Measurements from ENCODE around the gene RUFY4.

Gene RUFY4, protein sequence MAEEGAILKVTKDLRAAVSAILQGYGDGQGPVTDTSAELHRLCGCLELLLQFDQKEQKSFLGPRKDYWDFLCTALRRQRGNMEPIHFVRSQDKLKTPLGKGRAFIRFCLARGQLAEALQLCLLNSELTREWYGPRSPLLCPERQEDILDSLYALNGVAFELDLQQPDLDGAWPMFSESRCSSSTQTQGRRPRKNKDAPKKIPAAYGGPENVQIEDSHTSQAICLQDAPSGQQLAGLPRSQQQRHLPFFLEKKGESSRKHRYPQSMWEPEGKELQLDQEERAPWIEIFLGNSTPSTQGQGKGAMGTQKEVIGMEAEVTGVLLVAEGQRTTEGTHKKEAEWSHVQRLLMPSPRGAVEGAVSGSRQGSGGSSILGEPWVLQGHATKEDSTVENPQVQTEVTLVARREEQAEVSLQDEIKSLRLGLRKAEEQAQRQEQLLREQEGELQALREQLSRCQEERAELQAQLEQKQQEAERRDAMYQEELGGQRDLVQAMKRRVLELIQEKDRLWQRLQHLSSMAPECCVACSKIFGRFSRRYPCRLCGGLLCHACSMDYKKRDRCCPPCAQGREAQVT
- total RNA-seq: 0.08 to 2.3 (median 0.21) reads per million in 17 experiments

DNA sequence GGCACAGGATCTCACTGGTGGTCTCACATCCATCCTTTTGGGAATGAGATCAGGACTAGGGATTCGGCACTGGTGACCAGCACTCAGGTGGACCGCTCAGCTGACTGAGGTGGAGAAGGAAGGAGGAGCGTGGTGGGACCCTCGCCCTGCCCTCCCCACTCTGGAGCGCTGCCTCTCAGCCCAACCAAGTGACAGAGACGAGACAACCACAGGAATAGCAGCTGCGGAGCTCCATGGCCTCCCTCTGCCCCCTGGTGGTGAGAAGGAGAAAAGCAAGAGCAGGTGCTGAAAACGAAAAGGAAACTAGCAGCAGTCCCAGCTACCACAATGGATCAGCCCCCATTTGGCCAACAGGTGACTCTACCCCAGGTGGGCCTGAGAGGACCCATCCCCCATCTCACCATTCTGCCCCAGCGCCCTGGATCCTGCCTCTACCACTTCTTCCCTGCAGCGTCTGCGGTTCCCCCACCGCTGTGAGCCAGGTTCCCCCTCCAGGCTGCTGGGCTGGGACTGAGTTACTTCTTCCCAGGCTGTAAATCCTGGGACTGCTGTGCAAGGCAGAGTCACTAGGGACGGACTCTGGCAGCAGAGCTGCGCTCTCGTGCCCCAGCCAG, at the start of gene RUFY4:
Gene RUFY4, plus strand, starts transcription at position 533 of the 614 bp plus-strand sequence. CDS start 1,353 bp downstream, outside the sequence.
- DNase-seq: peak; percentile 74 to 88 (median 85)

DNA sequence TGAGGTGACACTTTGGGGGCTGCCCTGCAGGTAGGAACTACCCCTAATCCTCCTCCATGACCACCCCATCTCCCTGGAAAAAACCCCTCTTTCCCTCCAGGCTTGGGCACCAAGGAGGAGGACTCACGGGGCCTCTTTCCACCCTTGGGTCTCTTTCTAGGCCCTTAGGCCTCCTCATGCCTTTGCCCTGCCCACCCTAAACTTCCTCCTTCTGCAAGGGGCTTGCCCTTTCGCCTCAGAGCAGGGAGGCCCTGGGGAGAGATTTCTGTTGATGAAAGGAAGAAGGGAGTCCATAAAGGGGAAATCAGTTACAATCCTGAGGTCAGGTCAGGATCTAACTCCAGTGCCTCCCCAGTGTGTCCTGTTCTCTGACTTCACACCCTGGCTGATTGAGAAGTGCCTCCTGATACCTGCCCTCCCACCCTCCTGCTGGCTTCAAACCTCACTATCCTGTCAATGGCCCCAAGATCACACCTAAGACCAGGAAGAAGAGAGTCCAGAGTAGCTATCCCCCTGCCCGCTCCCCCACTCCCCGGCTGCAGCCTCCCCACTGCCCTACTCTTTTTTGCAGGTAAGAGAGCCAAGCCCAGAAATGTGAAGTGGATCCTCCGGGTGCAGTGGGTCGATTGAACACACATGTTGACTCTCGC, 49.5 kb upstream of the RUFY4 start:
- peak; percentile 59 to 76 (median 72) for DNase-seq

DNA sequence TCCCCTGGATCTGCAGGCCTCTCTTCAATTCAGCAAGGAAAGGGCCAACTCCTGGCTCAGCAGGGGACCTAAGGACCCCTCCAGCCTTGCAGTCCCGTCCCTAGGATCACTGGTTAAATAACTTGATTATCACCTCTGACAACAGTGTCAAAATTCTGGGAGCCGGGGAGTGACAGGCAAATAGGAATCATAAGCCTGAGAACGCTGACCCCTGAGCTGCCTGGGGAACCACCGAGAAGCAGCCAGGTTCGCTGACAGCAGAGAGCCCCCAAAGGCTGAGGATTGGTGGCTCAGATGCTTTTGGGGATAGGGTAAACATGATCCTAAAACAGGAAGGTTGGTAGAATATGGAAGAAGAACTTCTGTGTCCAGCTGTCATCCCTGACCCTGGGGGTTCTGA, 48.8 kb upstream of the RUFY4 start:
- no peak for DNase-seq

DNA sequence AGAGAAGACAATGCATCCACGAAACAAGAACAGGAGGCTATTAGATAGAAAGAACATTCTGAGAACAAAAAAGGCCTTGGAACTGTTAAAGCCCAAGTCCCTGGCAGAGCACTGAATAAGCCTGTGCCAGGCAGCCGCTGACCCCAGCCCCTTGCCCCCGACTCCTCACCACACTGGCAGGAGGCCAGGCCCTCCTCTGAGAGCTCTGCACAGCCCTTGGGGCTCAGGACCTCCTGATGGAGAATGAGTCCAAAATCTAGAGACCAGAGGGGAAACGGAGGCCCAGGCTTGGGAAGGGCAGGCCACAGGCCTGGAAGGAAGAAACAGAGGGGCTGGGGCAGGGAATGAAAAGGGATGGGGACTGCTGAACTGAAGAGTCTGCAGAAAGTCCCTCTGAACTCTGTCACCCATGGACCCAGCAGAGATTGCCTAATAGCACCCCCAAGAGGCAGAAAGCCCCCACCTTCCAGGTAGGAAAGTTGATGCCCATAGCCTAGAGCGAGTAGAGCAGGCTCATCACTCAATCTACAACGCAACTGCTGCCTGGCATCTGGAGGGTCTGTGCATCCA, 48.0 kb upstream of the RUFY4 start:
- no peak for DNase-seq

DNA sequence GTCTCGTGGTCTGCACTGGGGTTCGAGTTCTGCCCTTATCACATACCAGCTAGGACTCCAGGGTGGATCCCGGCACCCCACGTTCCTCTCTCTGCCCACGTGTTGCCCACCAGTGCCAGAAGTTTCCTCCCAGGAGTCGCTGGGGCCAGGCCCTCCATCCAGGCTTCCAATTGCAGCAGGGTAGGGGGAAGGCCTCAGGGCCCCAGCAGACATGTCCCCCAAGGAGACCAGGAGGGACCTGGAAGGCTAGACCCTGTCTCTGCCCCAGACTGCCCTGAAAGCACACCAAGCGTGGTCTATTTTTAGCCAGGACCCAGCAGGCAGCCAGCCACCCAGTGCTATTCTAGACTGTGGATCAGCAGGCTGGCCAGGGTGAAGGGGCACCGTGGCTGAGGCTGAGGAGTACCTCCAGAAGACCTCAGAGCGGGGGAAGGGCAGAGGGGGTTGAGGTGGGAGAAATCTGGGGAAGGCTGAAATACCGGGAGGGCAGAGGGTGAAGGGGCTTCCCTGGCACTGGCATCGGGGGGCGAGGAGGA, 47.4 kb upstream of the RUFY4 start:
- no peak for DNase-seq

DNA sequence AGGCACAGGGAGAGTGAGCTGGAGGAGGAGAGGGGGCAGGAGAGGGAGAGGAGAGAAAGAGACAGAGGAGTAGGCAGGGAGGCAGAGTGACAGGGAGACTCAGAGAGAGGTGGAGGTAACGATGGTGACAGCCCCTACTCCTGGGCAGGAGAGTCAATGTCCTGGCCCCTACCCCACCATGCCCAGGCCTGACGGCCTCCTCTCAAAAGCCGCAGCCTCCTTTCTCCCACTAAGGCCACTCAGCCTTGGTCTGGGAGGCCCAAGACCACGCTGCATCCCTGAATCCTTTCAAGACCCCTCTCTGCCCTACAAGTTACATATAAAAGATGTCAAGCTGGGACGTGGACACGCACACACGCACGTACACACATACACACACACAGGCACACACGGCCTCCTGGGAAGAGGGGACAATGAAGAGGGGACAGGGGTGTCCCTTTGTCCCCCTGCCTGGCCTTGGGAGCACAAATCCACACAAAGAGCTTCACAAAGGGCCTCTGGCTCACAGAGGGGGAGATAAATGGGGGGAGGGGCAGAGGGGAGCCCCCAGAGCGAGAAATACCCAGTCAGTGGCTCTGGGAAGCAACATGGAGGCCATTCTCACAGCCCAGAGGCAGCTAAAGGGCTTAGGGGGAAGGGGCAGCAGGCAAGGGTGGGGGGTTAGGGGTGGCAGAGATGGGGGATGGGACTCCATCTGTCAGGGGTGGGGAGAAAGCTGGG, 46.8 kb upstream of the RUFY4 start:
- no peak for DNase-seq

DNA sequence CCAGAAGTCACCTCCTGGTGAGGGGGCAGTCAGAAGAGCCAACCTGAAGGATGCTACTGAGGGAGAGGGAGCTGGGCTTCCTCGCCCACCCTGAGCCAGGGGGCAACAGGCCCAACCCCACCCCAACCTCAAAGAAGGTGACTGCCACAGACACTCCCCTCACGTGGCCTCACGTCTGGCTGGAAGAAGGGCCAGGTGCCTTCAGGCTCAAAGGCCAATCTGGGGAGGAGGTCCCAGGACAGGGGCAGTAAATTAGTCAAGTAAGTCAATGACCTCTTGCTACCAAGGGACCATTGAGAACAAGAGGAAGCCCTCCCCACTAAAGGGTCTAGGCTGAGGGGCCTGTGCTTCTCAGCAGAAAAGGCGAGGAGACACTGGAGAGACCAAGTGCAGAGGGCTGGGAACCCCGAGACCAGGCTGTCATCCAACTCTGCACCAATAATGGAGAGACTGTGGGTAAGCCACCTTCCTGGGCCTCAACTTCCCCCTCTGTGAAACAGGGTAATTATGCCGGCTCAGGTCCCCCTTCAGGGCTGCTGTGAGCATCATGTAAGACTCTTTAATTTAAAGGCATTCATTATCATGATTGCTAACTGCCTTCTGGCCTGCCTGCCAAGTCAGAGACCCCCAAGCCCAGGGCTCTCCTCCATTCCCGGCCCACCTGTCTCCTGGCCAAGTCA, 46.1 kb upstream of the RUFY4 start:
- DNase-seq: no peak

DNA sequence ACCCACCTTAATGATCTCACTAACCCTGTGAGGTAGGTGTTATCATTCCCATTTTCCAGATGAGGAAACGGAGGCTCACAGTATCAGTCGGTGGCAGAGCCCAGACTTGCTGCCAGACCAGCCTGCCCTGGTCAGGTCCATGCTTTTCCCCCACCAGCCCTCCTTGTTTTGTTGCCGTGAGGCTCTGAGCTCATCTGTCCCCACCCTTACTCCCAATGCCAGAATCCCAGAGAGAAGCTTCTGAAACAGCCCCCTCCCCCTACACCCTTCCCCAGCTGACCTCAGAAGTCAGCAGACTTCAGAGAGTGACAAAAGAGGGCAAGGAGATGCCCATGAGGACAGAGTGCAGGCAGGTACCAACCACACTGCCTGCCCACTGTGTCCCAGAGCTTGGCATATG, 45.4 kb upstream of the RUFY4 start:
- no peak for DNase-seq

DNA sequence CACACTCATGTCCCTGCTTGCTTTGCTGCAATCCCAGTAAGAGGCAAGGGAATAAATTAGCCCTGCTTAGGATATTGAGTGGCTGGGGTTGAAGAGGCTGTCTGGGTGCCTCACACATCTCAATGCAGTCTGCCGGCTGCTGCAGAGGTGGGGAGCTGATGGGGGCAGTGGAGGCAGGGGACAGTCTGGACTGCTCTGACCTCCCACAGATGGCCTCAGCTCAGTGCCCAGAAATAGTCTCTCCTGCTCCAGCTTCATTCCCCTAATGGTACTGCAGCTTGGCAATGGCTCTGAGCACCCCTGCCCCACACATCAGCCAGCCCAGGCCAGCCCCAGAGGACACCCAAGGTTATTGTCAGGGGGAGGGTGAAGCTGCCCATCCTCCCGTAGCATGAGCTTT, 44.7 kb upstream of the RUFY4 start:
- no peak for DNase-seq

DNA sequence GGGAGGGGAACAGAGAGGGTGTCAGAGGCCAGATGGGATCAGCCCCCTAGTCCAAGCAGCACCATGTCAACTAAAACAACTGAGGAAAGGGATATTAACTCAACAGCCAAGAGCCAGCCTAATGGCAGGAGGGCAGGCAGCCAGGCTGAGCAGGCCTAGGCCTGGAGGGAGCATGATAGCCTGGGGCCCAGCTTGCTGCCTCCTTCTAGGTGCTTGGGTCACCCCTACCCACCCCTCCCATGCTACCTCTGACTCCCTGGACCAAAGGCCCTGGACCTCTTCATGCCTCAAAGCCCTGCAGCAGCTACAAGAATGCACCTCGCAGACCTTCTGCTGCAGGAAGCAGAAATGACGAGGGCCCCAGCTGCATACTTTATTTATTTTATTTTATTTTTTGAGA, 44.2 kb upstream of the RUFY4 start:
- DNase-seq: no peak

DNA sequence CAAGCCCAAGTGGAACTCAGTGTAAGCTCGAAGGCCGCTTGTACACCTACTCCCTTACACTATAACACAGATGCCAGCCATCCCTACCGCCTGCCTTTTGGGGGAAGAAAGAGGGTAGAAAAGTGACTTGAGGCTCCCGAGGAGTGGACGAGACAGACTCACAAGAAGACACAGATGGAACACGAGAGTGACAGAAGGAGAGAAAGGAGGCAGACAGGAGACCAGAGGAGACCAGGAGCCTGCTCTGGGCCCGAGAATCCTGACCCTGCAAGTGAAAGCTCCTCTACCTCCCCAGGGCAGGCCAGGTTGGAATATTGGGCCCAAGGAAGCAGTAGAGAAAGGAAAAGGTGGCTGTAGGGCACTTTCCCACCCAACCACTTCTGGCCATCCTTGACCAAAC, 42.8 kb upstream of the RUFY4 start:
- no peak for DNase-seq

DNA sequence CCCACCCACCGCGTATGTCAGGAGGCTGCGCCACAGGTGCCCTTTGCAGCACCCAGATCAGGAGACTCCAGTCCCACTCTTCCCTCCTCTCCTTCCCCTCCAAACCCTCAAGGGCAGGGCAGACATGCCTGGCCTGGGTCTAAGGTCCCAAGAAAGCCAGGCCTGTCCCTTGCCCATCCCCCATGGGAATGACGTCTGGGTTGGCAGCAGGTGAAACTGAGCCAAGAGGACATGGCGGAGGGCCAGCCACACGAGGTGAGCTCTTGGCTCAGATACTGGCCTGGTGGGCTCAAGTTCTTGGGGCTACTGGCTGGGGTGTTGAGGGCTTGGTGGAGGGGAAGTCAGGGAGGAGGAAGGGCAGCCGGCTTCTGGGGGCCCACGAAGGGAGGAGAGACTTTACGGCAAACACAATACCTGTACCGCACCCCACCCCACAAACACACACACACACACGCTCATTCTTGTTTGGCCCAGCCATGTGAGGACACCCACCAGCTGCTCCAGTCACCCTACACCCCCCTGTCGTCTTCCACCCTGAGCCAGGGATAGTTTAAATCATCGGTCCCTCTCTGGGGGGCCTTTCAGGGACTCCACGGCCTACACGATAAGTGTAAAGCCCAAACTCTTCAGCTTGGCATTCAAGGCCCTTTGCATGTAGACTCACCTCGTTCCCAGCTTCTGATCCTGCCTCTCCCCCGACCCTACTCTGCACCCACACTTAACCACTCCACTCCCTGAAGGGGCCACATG, 42.2 kb upstream of the RUFY4 start:
- no peak for DNase-seq

DNA sequence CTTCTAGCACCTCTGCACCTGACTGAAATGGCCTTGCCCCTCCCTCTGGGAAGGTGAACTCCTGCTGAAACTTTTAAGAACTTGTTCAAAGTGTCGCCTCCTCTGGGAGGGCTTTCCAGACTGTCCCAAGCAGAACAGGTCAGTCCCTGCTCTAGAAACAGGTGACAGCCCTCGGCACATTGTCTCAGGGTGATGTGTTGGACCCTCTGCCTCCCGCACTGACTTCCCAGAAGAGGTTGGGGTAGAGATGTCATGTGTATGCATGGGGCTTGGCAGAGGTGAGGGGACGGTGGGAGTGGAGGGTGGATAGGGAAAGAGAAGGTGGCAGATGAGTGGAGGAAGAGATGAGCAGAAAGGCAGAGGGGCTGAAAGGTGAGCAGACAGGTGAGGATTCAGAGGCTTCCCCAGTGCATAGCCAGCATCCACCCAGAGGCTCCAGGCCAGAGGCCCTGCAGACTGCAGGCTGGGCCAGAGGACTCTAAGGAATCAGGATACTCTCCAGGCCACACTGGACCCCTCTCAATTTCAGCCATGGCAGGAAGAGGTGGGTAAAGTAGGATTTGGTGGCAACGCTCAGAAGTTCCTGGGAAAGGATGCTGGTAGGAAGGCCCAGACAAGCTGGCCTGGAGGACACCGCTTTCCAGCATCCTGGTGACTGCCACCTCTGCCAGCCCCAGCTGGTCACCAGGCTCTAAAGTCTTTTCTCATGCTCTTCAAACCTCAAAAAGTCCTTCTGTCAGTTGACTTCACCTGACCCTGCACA, 41.4 kb upstream of the RUFY4 start:
- no peak for DNase-seq

DNA sequence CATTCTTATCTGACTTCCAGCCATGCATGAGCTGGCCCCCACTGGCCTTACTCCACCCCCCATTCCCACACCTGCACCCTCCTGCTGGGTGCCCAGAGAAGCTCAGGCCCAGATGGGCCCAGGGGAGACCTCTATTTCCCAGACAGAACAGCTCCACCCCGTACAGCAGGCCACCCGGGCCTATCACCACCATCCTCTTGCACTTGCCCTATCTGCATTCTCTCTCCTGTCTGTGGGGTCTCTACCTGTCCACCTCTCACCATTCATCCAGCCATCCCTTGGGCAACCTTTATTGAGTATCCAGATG, 40.9 kb upstream of the RUFY4 start:
- DNase-seq: no peak

DNA sequence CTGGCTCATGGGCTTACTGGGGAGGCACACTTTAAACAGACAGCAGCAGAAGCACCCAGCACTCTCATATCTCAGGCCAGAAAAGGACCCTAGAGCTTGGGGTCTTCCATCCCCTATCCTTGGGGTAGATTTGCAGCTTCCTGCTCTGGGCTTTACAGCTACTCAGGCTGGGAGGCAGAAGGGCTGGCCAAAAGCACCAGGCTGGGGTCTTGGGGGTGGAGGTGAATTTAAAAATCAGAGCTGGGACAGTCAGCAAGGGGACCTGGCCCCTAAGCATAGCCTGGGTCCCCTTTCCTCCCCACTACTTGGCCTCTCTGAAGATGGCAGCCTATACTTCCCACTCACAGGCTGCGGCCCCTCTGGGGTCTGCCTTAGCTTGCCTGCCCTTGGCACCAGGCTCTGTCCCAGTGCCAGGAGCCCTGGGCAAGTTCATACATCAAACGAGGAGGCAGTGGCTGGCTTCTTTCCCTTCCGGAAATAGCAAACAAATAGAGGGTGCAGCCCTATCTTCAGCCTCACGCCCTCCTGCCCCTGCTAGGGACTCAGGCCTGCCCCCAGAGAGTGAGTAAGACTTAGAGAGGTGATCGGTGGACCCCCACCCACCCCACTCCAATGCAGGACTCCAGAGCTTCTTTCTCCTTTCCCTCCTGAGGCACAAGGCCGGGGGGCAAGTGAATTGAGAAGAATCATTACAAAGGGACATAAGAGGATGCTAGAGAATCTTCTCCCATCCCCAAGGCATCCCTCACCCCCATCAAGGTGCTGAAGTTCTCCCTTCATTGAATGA, 40.3 kb upstream of the RUFY4 start:
- DNase-seq: no peak

DNA sequence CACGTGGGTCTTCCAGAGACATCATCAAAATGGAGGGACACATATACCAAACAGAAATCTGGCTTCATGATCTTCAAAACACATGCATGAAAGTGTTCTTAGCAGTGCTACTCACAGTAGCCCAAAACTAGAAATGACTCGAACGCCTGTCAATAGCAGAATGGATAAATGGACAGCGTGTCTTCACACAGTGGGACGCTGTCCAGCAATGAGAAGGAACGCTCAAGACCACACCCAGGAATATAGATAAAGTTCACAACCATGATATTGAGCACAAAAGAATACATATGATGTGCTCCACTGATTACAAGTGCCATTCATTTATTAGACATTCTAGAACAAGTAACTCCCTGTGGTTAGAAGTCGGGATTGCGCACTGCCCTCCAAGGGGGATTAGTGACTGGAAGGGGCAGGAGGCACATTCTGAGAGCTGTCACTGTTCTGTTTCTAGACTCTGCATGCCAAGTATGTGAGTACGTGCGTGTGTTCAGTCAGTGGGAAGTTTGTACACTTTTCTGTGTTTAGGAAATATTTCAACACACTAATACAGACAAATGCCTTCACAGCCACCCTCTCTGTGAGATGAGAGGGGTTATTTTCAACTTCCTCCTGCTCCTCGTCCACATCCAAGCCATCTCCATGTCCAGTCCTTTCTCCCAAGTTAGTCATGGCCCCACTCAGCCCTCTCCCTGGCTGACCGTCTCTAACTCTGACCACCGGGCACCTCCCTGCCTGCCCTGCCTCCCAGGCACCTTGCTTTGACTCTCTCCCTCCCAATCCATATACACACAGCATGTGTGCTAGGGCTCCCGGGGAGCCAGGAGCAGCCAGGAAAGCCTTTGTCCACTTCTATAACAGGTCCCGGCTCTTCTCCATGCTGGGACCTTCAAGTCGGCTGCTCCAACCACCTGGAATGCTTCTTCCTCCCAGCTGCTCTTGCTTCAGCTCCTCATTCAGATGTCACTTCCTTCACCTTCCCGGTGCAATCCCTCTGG, 39.4 kb upstream of the RUFY4 start:
- peak in 2 of 4 experiments; percentile 21 to 44 for DNase-seq

DNA sequence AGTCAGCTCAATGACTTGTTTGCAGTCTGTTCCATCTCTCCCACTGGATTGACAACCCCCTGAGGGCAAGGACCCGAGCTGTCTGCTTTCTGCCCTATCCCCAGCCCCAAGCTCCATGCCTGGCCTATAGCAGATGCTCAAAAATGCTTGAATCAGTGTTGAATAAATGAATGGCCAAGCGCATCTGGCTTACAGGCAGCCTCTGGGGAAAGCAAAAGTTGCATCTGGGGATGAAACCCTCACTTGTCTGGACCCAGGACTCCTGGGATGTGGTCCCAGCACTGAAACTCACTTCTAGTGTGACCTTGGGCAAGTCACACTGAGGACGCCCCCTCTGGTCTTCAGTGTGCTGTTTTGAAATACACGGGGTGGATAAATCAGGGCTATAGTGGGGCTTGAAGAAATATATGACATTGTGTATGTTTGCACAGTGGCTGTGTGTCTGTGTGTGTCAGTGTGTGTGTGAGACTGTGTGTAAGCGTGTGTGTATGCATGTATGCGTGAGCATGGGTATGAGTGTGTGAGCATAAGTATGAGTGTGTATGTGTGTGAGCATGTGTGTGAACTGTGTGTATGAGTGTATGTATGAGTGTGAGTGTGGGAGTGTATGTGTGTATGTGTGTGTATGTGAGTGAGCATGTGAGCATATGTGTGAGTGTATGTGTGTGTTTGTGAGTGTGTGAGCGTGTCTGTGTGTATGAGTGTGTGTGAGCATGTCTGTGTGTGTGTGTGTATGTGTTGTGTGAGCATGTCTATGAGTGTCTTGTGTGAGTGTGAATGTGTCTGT, 38.5 kb upstream of the RUFY4 start:
- no peak for DNase-seq
